ENCODE measurements around the gene KLK10.

DNA sequence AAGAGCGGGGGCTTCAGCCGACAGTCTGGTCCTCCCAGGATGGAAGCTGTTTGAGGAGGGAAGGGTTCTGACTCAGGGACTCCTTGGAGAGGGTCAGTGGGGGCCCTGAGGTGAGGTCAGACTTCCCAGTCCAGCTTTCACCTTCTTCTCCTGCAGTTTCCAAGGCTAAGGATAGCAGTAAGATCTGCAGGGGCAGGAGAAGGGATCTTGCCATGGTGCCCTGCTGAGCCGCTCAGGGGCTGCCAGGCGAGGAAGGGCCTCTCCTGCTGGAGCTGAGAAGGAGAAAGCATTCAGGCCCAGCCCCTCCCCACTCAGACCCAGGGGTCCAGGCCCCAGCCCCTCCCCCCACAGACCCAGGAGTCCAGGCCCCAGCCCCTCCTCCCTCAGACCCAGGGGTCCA is 37.3 kb downstream of the KLK10 start:
- TF ChIP-seq, protein P1, sequence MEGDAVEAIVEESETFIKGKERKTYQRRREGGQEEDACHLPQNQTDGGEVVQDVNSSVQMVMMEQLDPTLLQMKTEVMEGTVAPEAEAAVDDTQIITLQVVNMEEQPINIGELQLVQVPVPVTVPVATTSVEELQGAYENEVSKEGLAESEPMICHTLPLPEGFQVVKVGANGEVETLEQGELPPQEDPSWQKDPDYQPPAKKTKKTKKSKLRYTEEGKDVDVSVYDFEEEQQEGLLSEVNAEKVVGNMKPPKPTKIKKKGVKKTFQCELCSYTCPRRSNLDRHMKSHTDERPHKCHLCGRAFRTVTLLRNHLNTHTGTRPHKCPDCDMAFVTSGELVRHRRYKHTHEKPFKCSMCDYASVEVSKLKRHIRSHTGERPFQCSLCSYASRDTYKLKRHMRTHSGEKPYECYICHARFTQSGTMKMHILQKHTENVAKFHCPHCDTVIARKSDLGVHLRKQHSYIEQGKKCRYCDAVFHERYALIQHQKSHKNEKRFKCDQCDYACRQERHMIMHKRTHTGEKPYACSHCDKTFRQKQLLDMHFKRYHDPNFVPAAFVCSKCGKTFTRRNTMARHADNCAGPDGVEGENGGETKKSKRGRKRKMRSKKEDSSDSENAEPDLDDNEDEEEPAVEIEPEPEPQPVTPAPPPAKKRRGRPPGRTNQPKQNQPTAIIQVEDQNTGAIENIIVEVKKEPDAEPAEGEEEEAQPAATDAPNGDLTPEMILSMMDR (optimal IDR thresholded peaks at IDR 0.05 in 1 of 3, IDR thresholded peaks at IDR 0.05 in 1 of 3, conservative IDR thresholded peaks at IDR 0.05 in 1 of 3; ENCODE audit: extremely low read depth in 1 of 3, insufficient read depth in 2 of 3, low read length in 3 of 3), result no peak
- no peak for TF ChIP-seq EZH2 (IDR thresholded peaks at IDR 0.05; ENCODE audit: low read length)
